Astrocyte of the cerebellum (primary cell): ENCODE results near the gene LY6G5B.

Experiments
- DNase-seq: peaks from one replicate; pipeline ENCODE4 v3.0.0-alpha.2; 2011; ENCODE audit warnings: low read depth
- H3K4me3 ChIP-seq: 2 replicates; pipeline ENCODE4 v1.5.1; 2011; ENCODE audit warnings: mild to moderate bottlenecking, low read depth, low read length, moderate library complexity
- in situ Hi-C: cut with HindIII; loops from 2 replicates; pipeline ENCODE4 v1.10.0; 2017; ENCODE audit warnings: low sequenced_read_pairs
- TF ChIP-seq, protein P1 (sequence below): IDR thresholded peaks from 2 replicates; pipeline ENCODE4 v1.5.1; 2012; ENCODE audit warnings: low read length, low read depth, moderate library complexity, mild to moderate bottlenecking; ENCODE audit errors: missing control alignments

The LY6G5B gene

DNA sequence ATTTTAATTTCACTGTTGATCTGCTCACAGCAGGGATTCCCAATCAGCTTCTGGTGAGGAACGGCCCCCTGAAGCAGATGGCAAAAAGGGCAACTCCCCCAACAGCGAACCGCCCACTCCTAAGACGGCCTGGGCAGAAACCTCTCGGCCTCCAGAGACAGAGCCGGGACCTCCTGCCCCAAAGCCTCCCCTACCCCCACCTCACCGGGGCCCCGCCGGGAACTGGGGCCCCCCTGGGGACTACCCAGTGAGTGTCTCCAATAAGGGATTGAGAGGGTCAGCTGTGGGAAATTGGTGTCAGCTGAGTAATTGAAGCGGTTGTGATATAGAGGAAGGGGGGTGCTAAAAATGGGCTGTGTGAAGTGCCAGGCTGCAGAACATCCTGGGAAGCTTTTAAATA, 42.8 kb upstream of the LY6G5B start:
- TF ChIP-seq, protein P1, sequence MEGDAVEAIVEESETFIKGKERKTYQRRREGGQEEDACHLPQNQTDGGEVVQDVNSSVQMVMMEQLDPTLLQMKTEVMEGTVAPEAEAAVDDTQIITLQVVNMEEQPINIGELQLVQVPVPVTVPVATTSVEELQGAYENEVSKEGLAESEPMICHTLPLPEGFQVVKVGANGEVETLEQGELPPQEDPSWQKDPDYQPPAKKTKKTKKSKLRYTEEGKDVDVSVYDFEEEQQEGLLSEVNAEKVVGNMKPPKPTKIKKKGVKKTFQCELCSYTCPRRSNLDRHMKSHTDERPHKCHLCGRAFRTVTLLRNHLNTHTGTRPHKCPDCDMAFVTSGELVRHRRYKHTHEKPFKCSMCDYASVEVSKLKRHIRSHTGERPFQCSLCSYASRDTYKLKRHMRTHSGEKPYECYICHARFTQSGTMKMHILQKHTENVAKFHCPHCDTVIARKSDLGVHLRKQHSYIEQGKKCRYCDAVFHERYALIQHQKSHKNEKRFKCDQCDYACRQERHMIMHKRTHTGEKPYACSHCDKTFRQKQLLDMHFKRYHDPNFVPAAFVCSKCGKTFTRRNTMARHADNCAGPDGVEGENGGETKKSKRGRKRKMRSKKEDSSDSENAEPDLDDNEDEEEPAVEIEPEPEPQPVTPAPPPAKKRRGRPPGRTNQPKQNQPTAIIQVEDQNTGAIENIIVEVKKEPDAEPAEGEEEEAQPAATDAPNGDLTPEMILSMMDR = no peak
- H3K4me3 ChIP-seq = no peak overlapping the region
- in situ Hi-C loops = no loop called here
- DNase-seq = no peak

DNA sequence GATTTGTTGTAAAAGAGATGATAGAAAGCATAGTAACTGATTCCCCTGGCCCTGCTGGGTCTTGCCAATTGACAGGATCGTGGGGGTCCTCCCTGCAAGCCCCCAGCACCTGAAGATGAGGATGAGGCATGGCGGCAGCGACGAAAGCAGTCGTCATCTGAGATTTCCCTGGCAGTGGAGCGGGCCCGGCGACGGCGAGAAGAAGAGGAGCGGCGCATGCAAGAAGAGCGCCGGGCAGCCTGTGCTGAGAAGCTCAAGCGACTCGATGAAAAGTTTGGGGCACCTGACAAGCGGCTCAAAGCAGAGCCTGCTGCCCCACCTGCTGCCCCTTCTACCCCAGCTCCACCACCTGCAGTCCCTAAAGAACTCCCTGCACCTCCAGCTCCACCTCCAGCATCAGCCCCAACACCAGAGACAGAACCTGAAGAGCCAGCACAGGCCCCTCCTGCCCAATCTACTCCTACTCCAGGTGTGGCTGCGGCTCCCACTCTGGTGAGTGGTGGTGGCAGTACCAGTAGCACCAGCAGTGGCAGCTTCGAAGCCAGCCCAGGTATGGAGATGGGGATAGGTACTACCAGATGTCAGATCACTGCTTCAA, 42.0 kb upstream of the LY6G5B start:
- DNase-seq = no peak
- TF ChIP-seq, protein P1 = no peak
- H3K4me3 ChIP-seq = no peak overlapping the region
- in situ Hi-C loops = no loop called here

DNA sequence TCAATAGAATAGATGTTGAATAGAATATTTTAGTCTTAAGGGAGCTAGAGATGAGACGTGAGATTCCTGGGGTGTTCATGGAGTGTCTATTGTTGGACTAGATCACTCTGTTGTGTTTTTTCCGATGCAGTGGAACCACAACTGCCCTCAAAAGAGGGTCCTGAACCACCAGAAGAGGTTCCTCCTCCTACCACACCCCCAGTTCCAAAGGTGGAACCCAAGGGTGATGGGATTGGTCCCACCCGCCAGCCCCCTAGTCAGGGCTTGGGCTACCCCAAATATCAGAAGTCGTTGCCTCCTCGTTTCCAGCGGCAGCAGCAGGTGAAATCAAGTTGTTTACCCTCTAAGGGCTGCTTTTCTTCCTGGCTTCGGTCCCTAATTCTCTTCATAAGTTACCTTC, 40.8 kb upstream of the LY6G5B start:
- no peak for DNase-seq
- in situ Hi-C loops = no loop called here
- TF ChIP-seq, protein P1 = no peak
- no peak overlapping the region for H3K4me3 ChIP-seq

DNA sequence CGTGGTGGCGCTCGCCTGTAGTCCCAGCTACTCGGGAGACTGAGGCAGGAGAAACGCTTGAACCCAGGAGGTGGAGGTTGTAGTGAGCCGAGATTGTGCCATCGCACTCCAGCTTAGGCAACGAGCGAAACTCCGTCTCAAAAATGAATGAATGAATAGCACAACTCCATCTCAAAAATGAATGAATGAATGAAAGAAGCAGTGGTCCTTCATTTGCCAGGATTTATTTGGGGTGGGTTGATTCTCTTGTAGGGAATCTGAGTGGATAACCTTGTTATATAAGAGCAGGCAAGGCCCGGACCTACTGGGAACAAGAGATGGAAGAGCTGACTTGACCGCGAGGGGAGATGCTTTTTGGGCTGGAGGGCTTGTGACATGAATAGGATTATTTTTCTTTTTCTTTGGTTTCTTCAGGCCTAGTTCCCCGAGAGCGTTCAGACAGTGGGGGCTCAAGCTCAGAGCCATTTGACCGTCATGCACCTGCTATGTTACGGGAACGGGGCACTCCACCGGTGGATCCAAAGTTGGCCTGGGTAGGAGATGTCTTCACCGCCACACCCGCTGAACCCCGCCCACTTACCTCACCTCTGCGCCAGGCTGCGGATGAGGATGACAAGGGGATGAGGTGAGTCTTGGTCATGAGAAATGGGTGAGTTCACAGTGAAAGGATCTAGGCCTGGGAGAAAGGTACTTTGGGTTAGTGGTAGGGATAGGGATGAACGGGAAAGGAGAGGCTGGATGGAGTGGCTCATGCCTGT, 39.4 kb upstream of the LY6G5B start:
- TF ChIP-seq, protein P1 = no peak
- DNase-seq = no peak
- in situ Hi-C loops = no loop called here
- H3K4me3 ChIP-seq = no peak overlapping the region

DNA sequence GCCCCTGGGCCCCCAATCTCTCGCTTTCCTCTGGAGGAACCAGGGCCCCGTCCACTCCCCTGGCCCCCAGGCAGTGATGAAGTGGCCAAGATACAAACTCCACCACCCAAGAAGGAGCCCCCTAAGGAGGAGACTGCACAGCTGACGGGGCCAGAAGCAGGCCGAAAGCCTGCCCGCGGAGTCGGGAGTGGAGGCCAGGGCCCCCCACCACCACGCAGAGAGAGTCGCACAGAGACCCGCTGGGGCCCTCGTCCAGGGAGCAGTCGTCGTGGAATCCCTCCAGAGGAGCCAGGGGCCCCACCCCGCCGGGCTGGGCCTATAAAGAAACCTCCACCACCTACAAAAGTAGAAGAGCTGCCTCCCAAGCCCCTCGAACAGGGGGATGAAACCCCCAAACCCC, 38.6 kb upstream of the LY6G5B start:
- no peak overlapping the region for H3K4me3 ChIP-seq
- in situ Hi-C loops = no loop called here
- DNase-seq = no peak
- TF ChIP-seq, protein P1 = no peak

DNA sequence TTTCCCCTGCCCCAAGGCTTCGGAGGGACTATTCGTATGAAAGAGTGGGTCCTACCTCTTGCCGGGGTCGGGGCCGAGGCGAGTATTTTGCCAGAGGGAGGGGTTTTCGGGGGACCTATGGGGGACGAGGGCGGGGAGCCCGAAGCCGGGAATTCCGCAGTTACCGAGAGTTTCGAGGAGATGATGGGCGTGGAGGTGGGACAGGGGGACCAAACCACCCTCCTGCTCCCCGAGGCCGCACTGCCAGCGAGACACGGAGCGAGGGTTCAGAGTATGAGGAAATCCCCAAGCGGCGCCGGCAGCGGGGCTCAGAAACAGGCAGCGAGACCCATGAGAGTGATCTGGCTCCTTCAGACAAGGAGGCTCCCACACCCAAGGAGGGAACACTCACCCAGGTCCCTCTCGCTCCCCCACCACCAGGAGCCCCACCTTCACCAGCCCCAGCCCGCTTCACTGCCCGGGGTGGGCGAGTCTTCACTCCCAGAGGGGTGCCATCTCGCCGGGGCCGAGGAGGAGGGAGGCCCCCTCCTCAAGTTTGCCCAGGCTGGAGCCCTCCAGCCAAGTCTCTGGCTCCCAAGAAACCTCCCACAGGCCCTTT, 38.0 kb upstream of the LY6G5B start:
- in situ Hi-C loops = no loop called here
- TF ChIP-seq, protein P1 = no peak
- H3K4me3 ChIP-seq = no peak overlapping the region
- no peak for DNase-seq
